Upper lobe of left lung (tissue), 6 donors: Measurements from ENCODE around the gene C5orf58. TPM values are rescaled to one million over a fixed set of nuclear protein-coding genes. Genes with fewer than 3 reads are reported as not detected.

ENCODE experiments used
- ATAC-seq, 2 donors: fragments of 200-7000 bp; cut with Tn5 transposase; one replicate each; pipeline ENCODE4 v1.9.1; 2022; ENCODE audit warnings: mild to moderate bottlenecking in 2 of 2, moderate library complexity in 2 of 2; ENCODE audit not compliant: low FRiP score in 2 of 2
- DNase-seq, 2 donors: peaks; one replicate each; pipeline ENCODE4 v3.0.0-alpha.2; 2019 to 2020
- H3K27ac ChIP-seq, 4 donors: fragments of 200-600 bp; sonication (generic); one replicate each; pipeline ENCODE4 v1.5.1; 2016 to 2019
- H3K27me3 ChIP-seq, 4 donors: fragments of 200-600 bp; sonication (generic); one replicate each; pipeline ENCODE4 v1.5.1; 2017 to 2019
- H3K36me3 ChIP-seq, 4 donors: fragments of 200-600 bp; sonication (generic); one replicate each; pipeline ENCODE4 v1.5.1; 2016 to 2019
- H3K4me1 ChIP-seq, 4 donors: fragments of 200-600 bp; sonication (generic); one replicate each; pipeline ENCODE4 v1.5.1; 2018 to 2019
- H3K4me3 ChIP-seq, 4 donors: fragments of 200-600 bp; sonication (generic); one replicate each; pipeline ENCODE4 v1.5.1; 2017 to 2019; ENCODE audit warnings: mild to moderate bottlenecking in 2 of 4, moderate library complexity in 1 of 4
- H3K9me3 ChIP-seq, 4 donors: fragments of 200-600 bp; sonication (generic); one replicate each; pipeline ENCODE4 v1.5.1; 2018 to 2019
- EP300 ChIP-seq, 4 donors: sonication (generic); formaldehyde crosslinking; IDR thresholded peaks; one replicate each; pipeline ENCODE4 v1.5.1; 2017; ENCODE audit warnings: antibody characterized with exemption in 4 of 4, control low read depth in 2 of 4
- POLR2A ChIP-seq, 4 donors: fragments of 450-650 bp; IDR thresholded peaks; one replicate each; pipeline ENCODE4 v1.5.1; 2016 to 2017; ENCODE audit warnings: antibody characterized with exemption in 4 of 4, mild to moderate bottlenecking in 2 of 4
- POLR2AphosphoS5 ChIP-seq, 2 donors: sonication (generic); formaldehyde crosslinking; IDR thresholded peaks; one replicate each; pipeline ENCODE4 v1.5.1; 2017; ENCODE audit warnings: antibody characterized with exemption in 2 of 2
- WGBS, 2 donors: methylation state at CpG; one replicate each; pipeline ENCODE4 v1.1.5; 2017 to 2018; 5-methylcytosine and 5-hydroxymethylcytosine counted together
- total RNA-seq, 6 donors: library from RNA; depleted of rRNA in 4 of 6; stranded (reverse); fragments of >200 nt in 4 of 6; gene quantifications; one replicate each; pipeline versions ENCODE4 v1.1.0 to v1.2.1, GENCODE V29; 2016 to 2021
- TF ChIP-seq, protein P1 (sequence below), 6 experiments: fragments of 450-650 bp in 4 of 6; fragments of 200-600 bp in 2 of 6; sonication (generic) in 2 of 6; IDR thresholded peaks; one replicate each; pipeline ENCODE4 v1.5.1; 2016 to 2019; ENCODE audit warnings: antibody characterized with exemption in 6 of 6
- donor health status: DM: no; HTN: no; CAD: no; lungs with moderate emphysema.
- donor health status: DM: no; HTN: yes; CAD: no; lungs with severe emphysema.

The C5orf58 gene
- total RNA-seq, 6 donors from 2014 or later = not detected

- Histone ChIP-seq H3K9me3 (no peaks in the 10 kb centered on the region), H3K27me3 (no peaks in the 10 kb centered on the region), H3K36me3 (peaks cover 0 to 18% (median 5%) of the 10 kb centered on the region in 4 donors), H3K4me1 (peaks cover 34 to 70% (median 58%) of the 10 kb centered on the region in 4 donors), H3K4me3 (peak overlapping the region in 1 of 4 donors; percentile 7), H3K27ac (peak overlapping the region; percentile 59 to 77 (median 72))
- WGBS, 2 donors = 36 to 41% methylated on average over 6 to 9 of the region's 9 CpGs
- DNase-seq = peak in 1 of 2 donors; percentile 81
- peak; percentile 73 to 75 for ATAC-seq
- peak in 1 of 2 donors; percentile 31 for TF ChIP-seq POLR2AphosphoS5 (IDR thresholded peaks at IDR 0.05)
- TF ChIP-seq, protein P1, sequence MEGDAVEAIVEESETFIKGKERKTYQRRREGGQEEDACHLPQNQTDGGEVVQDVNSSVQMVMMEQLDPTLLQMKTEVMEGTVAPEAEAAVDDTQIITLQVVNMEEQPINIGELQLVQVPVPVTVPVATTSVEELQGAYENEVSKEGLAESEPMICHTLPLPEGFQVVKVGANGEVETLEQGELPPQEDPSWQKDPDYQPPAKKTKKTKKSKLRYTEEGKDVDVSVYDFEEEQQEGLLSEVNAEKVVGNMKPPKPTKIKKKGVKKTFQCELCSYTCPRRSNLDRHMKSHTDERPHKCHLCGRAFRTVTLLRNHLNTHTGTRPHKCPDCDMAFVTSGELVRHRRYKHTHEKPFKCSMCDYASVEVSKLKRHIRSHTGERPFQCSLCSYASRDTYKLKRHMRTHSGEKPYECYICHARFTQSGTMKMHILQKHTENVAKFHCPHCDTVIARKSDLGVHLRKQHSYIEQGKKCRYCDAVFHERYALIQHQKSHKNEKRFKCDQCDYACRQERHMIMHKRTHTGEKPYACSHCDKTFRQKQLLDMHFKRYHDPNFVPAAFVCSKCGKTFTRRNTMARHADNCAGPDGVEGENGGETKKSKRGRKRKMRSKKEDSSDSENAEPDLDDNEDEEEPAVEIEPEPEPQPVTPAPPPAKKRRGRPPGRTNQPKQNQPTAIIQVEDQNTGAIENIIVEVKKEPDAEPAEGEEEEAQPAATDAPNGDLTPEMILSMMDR (IDR thresholded peaks at IDR 0.05) = no peak
Measured at GRCh38 chr5:170278611-170279458, 46.0 kb downstream of the C5orf58 start.

DNA sequence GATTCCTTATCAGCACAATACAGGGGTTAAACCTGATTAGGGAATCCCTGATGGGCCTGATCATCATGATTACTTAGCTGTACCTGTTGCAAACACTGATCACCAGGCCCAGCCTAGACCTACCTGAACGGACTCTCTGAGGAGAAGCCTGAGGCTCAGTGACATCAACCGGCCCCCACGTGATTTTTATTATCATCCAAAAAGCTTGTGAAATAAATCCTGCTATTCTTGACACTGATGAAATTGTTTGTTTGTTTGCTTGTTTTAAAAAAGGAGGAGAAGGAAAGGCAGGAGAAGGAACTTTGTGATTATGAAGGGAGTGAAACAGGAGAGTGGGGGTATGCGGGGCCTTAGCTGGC lies 46.7 kb downstream of the C5orf58 start:
- TF ChIP-seq EP300 (IDR thresholded peaks at IDR 0.05) = no peak
- TF ChIP-seq POLR2AphosphoS5 (IDR thresholded peaks at IDR 0.05) = no peak
- TF ChIP-seq POLR2A (IDR thresholded peaks at IDR 0.05) = no peak
- TF ChIP-seq, protein P1 (IDR thresholded peaks at IDR 0.05) = no peak
- Histone ChIP-seq H3K4me3 (peak overlapping the region in 1 of 4 donors; percentile 7), H3K9me3 (no peaks in the 10 kb centered on the region), H3K36me3 (peaks cover 0 to 12% (median 3%) of the 10 kb centered on the region in 4 donors), H3K27me3 (no peaks in the 10 kb centered on the region), H3K27ac (peak overlapping the region; percentile 59 to 77 (median 72)), H3K4me1 (peaks cover 34 to 64% (median 54%) of the 10 kb centered on the region in 4 donors)
- no peak for ATAC-seq
- no peak for DNase-seq
- 72 to 76% methylated on average over 4 of the region's 4 CpGs for WGBS, 2 donors

DNA sequence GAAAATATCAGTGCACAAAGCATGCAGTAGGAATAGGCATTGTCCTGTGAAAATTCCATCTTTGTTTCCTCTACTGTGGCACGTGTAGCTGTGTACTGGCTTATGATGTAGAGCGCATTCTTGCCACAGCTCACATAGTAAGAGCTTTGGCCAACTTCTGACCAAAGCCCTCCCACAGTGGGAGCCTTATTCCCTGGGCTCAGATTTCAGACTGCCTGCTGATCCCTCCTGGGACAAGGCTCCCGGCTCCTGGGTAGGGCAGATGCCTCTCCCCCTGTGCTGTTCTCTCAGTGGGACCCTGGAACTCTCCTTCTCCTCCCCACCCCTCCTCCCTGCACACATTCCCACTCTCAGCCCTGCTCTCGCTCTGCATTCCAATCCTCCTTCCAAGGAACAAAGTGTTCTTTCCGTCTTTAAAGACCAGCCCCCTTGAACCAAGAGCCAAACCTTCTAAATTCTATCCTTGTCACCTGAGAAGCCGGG lies 47.3 kb downstream of the C5orf58 start:
- Histone ChIP-seq H3K27ac (peak overlapping the region; percentile 59 to 77 (median 72)), H3K27me3 (no peaks in the 10 kb centered on the region), H3K9me3 (no peaks in the 10 kb centered on the region), H3K4me1 (peaks cover 33 to 61% (median 51%) of the 10 kb centered on the region in 4 donors), H3K36me3 (peaks cover 0 to 10% (median 2%) of the 10 kb centered on the region in 4 donors), H3K4me3 (no peak overlapping the region)
- 63 to 65% methylated on average over 6 of the region's 6 CpGs for WGBS, 2 donors
- TF ChIP-seq, protein P1 (IDR thresholded peaks at IDR 0.05) = peak in 1 of 6 experiments; percentile 9
- TF ChIP-seq POLR2AphosphoS5 (IDR thresholded peaks at IDR 0.05) (no peak), EP300 (IDR thresholded peaks at IDR 0.05) (no peak), POLR2A (IDR thresholded peaks at IDR 0.05) (no peak)
- ATAC-seq (peak in 1 of 2 donors; percentile 23), DNase-seq (no peak)

DNA sequence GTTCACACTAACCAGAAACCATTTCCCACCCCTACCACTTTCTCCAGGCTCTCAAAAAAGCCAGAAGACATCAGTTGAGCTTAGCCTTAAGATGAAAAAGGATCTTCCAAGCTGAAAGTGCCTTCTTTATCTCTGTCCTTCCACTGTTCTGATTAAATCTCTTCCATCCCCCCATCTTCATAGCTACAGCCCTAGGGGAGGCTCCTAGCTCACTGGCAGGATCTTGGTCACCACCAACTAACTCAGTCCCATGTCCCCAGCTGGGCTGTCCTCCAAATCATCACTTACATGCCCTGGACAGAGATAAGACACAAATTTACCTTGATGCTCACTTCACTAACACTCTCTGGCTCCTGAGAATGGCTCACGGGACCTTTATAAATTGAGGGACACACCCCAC lies 50.5 kb downstream of the C5orf58 start:
- H3K4me1 ChIP-seq = peaks cover 29 to 48% (median 35%) of the 10 kb centered on the region in 4 donors
- H3K27me3 ChIP-seq = no peaks in the 10 kb centered on the region
- TF ChIP-seq POLR2A (IDR thresholded peaks at IDR 0.05) (no peak), POLR2AphosphoS5 (IDR thresholded peaks at IDR 0.05) (no peak), EP300 (IDR thresholded peaks at IDR 0.05) (no peak)
- TF ChIP-seq, protein P1 (IDR thresholded peaks at IDR 0.05) = no peak
- DNase-seq (no peak), ATAC-seq (no peak)
- H3K27ac ChIP-seq = peak overlapping the region in 1 of 4 donors; percentile 4
- no peak overlapping the region for H3K4me3 ChIP-seq
- peaks cover 0 to 35% (median 2%) of the 10 kb centered on the region in 4 donors for H3K36me3 ChIP-seq
- 100% methylated on average over 1 of the region's 1 CpG for WGBS, 2 donors
- no peaks in the 10 kb centered on the region for H3K9me3 ChIP-seq
